LNCaP clone FGC (cell line): ENCODE results near the gene PLGRKT.
"Not testable (repeated sequence)": the region's sequence is repeated elsewhere in the genome, so short reads cannot be mapped to it uniquely, and the experiment has no call there.

Source experiments
- DNase-seq: peaks from one replicate; pipeline ENCODE4 v3.0.0-alpha.2; 2011; ENCODE audit warnings: low read depth
- H3K4me3 ChIP-seq: 2 replicates; pipeline ENCODE4 v1.5.1; 2011; ENCODE audit warnings: mild to moderate bottlenecking, low read depth, low read length, control low read depth
- CTCF ChIP-seq: IDR thresholded peaks from 2 replicates; pipeline ENCODE4 v1.5.1; 2012; ENCODE audit warnings: mild to moderate bottlenecking; ENCODE audit not compliant: control insufficient read depth, insufficient read depth; ENCODE audit errors: extremely low read depth

The PLGRKT gene

DNA sequence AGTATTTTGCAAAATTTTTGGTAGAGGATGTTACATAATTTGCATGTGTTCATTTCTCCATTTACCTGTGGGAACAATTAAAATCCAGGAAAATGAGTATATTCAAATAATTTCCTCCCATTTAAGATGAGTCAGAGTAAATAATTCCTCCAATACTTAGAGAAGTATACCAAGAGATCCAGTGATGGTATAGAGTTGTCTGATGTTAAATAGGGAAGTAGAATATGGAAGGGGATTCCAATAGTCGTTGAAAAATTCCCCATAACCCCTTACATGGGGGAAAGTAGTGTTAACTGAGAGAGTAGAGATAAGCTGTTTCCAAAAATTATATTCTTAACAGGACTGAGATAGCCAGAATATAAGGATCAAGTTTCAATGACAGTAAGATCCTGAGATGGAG, 28.3 kb upstream of the PLGRKT start:
- no peak overlapping the region for H3K4me3 ChIP-seq
- no peak for DNase-seq
- TF ChIP-seq CTCF: no peak

- H3K4me3 ChIP-seq, DNase-seq: not testable (repeated sequence)
Measured at GRCh38 chr9:5464831-5465330, 27.2 kb upstream of the PLGRKT start.

DNA sequence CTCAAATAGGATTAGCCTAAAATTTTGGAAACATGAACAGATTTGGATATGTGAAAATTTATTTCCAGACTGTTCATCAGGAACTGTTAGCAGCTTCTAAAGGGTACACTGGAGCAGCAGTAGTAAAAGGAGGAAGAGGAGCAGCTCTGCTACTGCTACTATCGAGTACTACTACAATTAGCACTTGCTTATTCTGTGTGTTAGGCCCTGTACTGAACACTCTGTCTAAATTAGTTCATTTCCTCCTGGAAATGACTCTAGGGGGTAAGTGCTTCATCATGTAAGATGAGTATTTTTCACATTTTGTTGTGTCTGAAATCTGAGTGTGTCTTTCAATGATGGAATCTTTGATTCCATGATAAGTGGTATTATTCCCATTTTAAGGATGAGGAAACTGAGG, 22.4 kb upstream of the PLGRKT start:
- DNase-seq: no peak
- TF ChIP-seq CTCF: no peak
- H3K4me3 ChIP-seq: no peak overlapping the region

DNA sequence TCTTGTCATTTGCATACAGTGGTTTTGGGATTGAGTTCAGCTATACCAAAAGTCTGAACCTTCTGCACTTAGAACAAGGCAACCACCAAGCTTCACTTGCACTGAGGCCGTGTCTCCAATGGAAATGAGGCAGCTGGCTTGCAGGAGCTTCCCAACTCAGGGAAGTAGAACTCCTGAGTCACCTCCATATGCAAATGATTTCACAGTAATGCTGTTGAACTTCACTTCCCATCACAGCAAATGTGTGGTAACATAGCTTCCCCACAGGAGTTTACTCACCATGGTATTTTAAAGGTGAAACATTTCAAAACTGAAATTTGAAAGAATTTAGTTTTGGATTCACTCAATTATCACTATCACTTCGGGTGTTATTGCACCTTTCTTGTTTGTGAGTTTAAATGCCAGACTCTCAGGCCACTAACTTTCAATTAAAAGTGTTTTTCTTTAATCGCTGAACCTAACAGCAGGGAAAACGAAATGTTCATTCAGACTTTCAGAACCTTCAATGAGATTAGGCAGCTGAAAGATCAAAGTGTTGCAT, 21.6 kb upstream of the PLGRKT start:
- no peak for DNase-seq
- TF ChIP-seq CTCF: no peak
- no peak overlapping the region for H3K4me3 ChIP-seq

DNA sequence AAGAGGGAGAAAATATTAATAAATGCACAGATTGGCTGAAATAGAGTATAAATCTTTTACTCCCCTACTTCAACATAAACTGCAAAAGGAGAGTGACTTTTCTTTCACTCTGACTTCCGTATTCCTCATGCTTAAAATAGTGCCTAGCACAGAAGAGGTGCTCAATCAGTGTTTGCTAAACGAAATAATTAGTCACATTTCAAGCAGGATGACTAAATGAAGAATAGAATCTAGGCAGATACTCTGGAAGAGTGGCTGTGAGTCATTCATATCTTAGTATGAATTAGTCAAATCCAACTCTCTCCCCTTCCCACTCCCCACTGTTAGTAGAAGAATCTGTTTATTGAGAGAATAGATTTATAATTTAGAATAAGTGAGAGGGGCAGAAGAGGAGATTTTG, 17.5 kb upstream of the PLGRKT start:
- H3K4me3 ChIP-seq: no peak overlapping the region
- no peak for TF ChIP-seq CTCF
- no peak for DNase-seq

DNA sequence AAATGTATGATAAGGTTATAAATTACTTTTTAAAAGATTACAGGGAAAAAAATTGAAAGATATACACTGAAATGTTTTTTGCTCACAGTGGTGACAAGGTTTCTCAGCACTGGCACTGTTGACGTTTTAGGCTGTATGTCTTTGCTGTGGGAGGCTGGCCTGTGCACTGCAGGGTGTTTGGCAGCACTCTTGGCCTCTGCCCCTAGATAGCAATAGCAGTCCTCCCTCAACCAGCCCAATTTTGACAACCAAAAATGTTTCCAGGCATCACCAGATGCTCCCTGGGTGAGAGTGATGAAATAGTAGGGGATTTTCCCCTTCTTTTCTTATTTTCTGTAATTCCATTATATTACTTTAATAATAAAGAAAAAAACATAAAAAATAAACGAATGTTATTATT, 15.9 kb upstream of the PLGRKT start:
- H3K4me3 ChIP-seq: no peak overlapping the region
- no peak for DNase-seq
- no peak for TF ChIP-seq CTCF

- DNase-seq: no peak
- TF ChIP-seq CTCF: no peak
- H3K4me3 ChIP-seq: no peak overlapping the region
Measured at GRCh38 chr9:5453004-5453403, 15.3 kb upstream of the PLGRKT start.

GRCh38 chr9:5452286-5452609, 14.5 kb upstream of the PLGRKT start:
- no peak for TF ChIP-seq CTCF
- DNase-seq: no peak
- H3K4me3 ChIP-seq: no peak overlapping the region
